ENCODE results near the gene CYP21A2.
"Not testable (repeated sequence)": the region's sequence is repeated elsewhere in the genome, so short reads cannot be mapped to it uniquely, and the experiment has no call there.

CYP21A2 gene

DNA sequence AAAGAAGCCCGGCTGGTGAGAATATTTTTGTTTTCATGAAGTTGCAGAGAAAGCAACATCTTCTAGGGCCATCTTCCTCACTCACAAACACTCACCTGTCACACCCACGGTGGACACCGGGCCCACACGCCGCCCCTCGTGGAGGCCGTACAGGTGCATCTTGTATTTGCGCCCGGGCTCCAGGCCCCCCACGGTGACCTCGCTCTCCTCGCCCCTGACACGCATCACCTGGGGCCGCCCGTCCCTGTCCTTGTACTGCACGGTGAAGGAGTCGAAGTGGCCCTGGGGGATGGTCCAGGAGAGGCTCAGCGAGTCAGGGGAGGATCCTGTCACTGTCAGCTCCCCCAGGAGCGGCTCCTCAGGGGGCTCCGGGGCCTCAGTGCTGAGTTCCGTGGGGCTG is 17.5 kb downstream of the CYP21A2 start:
- not testable (repeated sequence) for ATAC-seq (ENCODE audit: low read depth); H3K36me3 Mint-ChIP-seq; H3K27ac Mint-ChIP-seq; DNase-seq (ENCODE audit: low spot score in 2 of 2); H3K4me3 Mint-ChIP-seq; H3K4me1 Mint-ChIP-seq; H3K9me3 Mint-ChIP-seq
- H3K27me3 Mint-ChIP-seq: peaks cover 24% of the 10 kb centered on the region

DNA sequence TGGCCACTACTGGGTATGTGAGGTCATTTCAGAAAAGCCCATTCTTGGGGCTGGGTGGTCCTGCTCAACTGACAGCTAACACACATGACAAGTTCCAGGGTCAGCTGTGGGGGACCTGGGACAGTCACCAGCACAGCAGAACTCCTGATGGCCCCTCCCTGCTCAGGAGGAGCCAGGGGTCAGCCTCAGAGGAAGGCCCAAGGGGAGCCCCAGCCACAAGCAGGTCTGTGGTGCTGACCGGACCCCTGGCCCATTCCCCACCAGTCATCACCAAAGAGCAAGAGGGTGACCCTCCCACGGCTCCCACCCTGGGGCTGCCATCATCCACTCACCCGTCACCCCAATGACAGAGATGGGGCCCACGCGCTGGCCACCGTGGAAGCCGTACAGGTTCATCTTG is 18.0 kb downstream of the CYP21A2 start:
- H3K36me3 Mint-ChIP-seq: peaks cover 4% of the 10 kb centered on the region
- no peak overlapping the region for H3K4me3 Mint-ChIP-seq
- peaks cover 25% of the 10 kb centered on the region for H3K27me3 Mint-ChIP-seq
- H3K9me3 Mint-ChIP-seq: no peaks in the 10 kb centered on the region
- H3K4me1 Mint-ChIP-seq: peaks cover 4% of the 10 kb centered on the region
- DNase-seq (ENCODE audit: low spot score in 2 of 2) (no peak), ATAC-seq (ENCODE audit: low read depth) (no peak)
- H3K27ac Mint-ChIP-seq: no peak overlapping the region

DNA sequence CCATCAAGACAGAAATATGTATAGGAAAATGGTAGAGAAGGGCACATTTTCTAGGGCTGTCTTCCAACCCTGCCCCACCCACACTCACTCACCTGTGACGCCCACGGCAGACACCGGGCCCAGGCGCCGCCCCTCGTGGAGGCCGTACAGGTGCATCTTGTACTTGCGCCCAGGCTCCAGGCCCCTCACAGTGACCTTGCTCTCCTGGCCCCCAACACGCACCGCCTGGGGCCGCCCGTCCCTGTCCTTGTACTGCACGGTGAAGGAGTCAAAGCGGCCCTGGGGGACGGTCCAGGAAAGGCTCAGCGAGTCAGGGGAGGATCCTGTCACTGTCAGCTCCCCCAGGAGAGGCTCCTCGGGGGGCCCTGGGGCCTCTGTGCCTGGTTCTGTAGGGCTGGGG is 19.8 kb downstream of the CYP21A2 start:
- H3K36me3 Mint-ChIP-seq: peaks cover 4% of the 10 kb centered on the region
- H3K27ac Mint-ChIP-seq: no peak overlapping the region
- H3K4me3 Mint-ChIP-seq: no peak overlapping the region

DNA sequence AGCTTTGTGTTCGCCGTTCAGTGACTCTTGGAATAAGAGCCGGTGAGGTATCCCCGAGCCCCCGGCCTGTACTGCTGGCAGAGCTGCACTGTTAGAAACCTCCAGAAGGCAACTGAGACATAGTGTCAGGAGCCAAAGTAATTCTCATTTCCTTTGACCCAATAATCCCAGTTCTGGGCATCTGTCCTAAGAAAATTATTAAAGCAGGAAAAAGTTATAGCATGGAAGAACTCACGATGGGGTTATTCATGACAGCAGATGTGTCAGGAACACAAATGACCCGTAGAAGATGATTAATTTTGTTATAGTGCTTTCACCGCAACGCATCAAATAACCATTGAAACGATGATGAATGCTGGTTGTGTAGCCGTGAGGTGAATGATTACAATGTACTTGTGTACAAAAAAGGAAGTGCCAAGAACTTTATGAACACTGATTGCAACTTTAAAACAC is 20.3 kb downstream of the CYP21A2 start:
- DNase-seq (ENCODE audit: low spot score in 2 of 2): no peak
- H3K36me3 Mint-ChIP-seq: peaks cover 4% of the 10 kb centered on the region
- H3K9me3 Mint-ChIP-seq: no peaks in the 10 kb centered on the region
- ATAC-seq (ENCODE audit: low read depth): no peak
- peaks cover 25% of the 10 kb centered on the region for H3K27me3 Mint-ChIP-seq
- H3K4me3 Mint-ChIP-seq: no peak overlapping the region
- H3K4me1 Mint-ChIP-seq: peaks cover 4% of the 10 kb centered on the region
- no peak overlapping the region for H3K27ac Mint-ChIP-seq

More for the DNA sequence above, 19.8 kb downstream of the CYP21A2 start:
- DNase-seq (ENCODE audit: low spot score in 2 of 2) (no peak), ATAC-seq (ENCODE audit: low read depth) (no peak)
- H3K4me1 Mint-ChIP-seq: peaks cover 4% of the 10 kb centered on the region
- peaks cover 25% of the 10 kb centered on the region for H3K27me3 Mint-ChIP-seq
- no peaks in the 10 kb centered on the region for H3K9me3 Mint-ChIP-seq

DNA sequence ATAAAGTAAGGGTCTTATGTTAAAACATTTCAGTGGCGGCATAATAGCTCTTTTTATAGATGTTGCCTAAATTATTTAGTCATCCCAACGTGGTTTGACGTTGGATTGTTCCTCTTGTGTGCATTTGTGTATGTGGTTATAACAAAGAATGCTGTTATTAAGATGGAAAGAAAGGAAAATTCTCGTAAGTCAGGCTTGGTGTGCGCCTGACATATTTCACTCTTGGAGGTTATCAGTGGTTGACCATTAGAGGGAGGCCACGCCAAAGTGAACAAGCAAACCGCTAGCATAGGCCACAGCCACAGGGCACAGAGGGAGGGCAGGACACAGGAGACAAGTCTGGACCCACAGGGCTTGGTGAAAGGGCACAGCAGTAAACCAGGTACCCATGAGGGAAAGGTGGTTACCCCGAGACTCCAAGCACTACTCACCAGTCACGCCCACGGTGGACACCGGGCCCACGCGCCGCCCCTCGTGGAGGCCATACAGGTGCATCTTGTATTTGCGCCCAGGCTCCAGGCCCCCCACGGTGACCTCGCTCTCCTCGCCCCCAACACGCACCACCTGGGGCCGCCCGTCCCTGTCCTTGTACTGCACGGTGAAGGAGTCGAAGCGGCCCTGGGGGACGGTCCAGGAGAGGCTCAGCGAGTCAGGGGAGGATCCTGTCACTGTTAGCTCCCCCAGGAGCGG is 22.9 kb downstream of the CYP21A2 start:
- no peak for DNase-seq (ENCODE audit: low spot score in 2 of 2)
- no peak for ATAC-seq (ENCODE audit: low read depth)
- peaks cover 15% of the 10 kb centered on the region for H3K27me3 Mint-ChIP-seq
- no peak overlapping the region for H3K4me3 Mint-ChIP-seq
- no peak overlapping the region for H3K27ac Mint-ChIP-seq
- no peaks in the 10 kb centered on the region for H3K9me3 Mint-ChIP-seq
- peaks cover 4% of the 10 kb centered on the region for H3K4me1 Mint-ChIP-seq
- peaks cover 4% of the 10 kb centered on the region for H3K36me3 Mint-ChIP-seq

DNA sequence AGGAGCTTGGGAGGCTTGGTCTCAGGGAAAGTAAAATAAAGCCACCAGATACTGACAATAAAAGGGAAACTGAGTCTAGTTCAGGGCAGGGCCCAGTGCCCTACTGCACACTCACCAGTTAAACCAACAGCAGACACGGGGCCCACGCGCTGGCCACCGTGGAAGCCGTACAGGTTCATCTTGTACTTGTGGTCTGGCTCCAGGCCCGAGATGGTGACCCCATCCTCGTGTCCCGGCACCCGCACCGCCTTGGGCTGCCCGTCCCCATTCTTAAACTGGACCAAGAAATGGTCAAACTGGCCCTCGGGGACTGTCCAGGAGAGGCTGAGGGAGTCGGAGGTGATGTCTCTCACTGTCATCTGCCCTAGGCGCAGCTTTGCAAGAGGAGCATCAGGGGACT is 26.5 kb downstream of the CYP21A2 start:
- Mint-ChIP-seq H3K4me3 (no peak overlapping the region), H3K36me3 (peaks cover 1% of the 10 kb centered on the region)

DNA sequence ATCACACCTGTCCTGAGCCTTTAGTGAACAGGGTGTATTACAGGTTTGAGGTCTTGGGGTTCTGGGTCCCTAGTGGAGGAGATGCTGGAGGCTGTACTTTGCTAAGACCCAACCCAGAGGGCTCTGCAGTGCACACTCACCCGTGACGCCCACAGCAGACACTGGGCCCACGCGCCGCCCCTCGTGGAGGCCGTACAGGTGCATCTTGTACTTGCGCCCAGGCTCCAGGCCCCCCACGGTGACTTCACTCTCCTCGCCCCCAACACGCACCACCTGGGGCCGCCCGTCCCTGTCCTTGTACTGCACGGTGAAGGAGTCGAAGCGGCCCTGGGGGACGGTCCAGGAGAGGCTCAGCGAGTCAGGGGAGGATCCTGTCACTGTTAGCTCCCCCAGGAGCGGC is 29.3 kb downstream of the CYP21A2 start:
- not testable (repeated sequence) for DNase-seq (ENCODE audit: low spot score in 2 of 2); H3K36me3 Mint-ChIP-seq; H3K27me3 Mint-ChIP-seq; H3K9me3 Mint-ChIP-seq; H3K4me3 Mint-ChIP-seq; ATAC-seq (ENCODE audit: low read depth); H3K4me1 Mint-ChIP-seq; H3K27ac Mint-ChIP-seq

More for the DNA sequence above, 26.5 kb downstream of the CYP21A2 start:
- Mint-ChIP-seq H3K27me3 (peaks cover 7% of the 10 kb centered on the region), H3K9me3 (no peaks in the 10 kb centered on the region), H3K27ac (no peak overlapping the region), H3K4me1 (no peaks in the 10 kb centered on the region)
- ATAC-seq (ENCODE audit: low read depth) (no peak), DNase-seq (ENCODE audit: low spot score in 2 of 2) (no peak)

DNA sequence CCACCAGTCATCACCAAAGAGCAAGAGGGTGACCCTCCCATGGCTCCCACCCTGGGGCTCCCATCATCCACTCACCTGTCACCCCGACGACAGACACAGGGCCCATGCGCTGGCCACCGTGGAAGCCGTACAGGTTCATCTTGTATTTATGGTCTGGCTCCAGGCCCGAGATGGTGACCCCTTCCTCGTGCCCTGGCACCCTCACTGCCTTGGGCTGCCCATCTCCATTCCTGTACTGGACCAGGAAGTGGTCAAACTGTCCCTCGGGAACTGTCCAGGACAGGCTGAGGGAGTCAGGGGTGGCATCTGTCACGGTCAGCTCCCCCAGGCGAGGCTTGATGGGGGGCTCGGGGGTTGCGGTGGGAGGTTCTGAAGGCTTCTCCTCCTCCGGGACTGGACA is 30.1 kb downstream of the CYP21A2 start:
- not testable (repeated sequence) for DNase-seq (ENCODE audit: low spot score in 2 of 2); H3K4me3 Mint-ChIP-seq; H3K36me3 Mint-ChIP-seq; ATAC-seq (ENCODE audit: low read depth); H3K9me3 Mint-ChIP-seq; H3K4me1 Mint-ChIP-seq; H3K27ac Mint-ChIP-seq
- peaks cover 13% of the 10 kb centered on the region for H3K27me3 Mint-ChIP-seq

DNA sequence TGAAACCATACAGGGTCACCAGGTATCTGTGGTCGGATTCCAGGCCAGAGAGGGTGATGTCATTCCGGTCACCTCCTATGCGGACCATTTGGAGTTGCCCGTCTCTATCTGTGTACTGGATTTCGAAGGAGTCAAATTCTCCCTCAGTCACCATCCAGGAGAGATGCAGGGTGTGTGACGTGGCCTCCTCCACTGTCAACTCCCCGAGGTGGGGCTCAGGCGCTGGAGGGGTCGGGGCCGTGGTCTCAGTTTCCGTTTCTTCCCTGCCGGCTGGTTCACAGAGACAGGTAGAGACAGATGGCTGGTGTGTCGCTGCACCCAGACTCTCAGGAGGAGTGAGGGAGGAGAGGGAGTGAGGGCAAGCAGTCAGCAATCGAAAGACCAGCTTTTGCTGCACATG is 30.7 kb downstream of the CYP21A2 start:
- Mint-ChIP-seq H3K9me3 (no peaks in the 10 kb centered on the region), H3K27me3 (peaks cover 13% of the 10 kb centered on the region), H3K4me1 (no peaks in the 10 kb centered on the region), H3K27ac (no peak overlapping the region), H3K4me3 (no peak overlapping the region), H3K36me3 (peaks cover 1% of the 10 kb centered on the region)
- DNase-seq (ENCODE audit: low spot score in 2 of 2) (no peak), ATAC-seq (ENCODE audit: low read depth) (no peak)

DNA sequence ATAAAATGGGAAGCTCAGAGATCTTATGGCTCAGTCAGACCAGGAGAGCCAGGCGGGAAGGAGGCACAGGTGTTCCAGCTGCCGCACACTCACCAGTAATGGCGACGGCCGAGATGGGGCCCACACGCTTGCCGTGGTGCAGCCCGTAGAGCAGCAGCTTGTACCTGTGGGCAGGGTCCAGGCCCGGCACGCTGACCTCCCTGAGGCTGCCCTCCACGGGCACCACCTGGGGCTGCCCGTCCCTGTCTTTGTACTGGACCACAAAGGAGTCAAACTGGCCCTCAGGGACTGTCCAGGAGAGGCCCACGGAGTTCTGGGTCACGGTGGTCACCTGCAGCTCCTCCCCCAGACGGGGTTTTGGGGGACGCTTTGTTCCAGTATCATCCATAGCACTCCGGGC is 31.2 kb downstream of the CYP21A2 start:
- Mint-ChIP-seq H3K9me3 (no peaks in the 10 kb centered on the region), H3K4me3 (no peak overlapping the region), H3K27me3 (peaks cover 17% of the 10 kb centered on the region), H3K4me1 (no peaks in the 10 kb centered on the region), H3K36me3 (peaks cover 1% of the 10 kb centered on the region), H3K27ac (no peak overlapping the region)
- DNase-seq (ENCODE audit: low spot score in 2 of 2): no peak
- ATAC-seq (ENCODE audit: low read depth): no peak

DNA sequence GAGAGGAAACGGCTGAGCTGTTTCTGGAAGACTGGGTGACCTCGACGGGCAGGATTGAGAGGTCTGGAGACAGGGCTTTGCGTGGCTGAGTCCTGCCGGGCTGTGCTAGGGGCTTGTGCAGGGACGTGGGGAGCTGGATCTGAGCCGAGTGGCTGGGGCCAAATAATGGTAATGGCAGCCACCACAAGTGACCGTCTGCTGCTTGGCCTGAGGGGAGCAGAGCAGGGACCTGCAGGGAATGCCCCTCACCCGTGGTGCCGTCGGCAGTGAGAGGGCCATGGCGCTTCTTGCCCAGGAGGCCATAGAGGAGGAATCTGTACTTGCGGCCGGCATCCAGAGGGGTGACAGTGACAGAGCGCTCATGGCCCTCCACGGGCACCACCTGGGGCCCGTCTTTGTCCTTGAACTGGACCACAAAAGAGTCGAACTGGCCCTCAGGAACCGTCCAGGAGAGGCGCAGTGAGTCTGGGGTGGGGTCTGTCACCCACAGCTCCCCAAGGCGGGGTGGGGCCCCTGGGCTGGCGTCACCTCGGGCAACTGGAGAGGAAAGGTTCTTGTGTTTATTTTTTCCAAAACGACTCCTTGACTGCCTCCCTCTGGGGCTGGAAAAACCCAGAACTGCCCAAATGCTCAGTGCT is 31.8 kb downstream of the CYP21A2 start:
- no peak overlapping the region for H3K27ac Mint-ChIP-seq
- ATAC-seq (ENCODE audit: low read depth) (no peak), DNase-seq (ENCODE audit: low spot score in 2 of 2) (no peak)
- H3K4me3 Mint-ChIP-seq: no peak overlapping the region
- H3K4me1 Mint-ChIP-seq: no peaks in the 10 kb centered on the region
- H3K27me3 Mint-ChIP-seq: peaks cover 20% of the 10 kb centered on the region
- H3K9me3 Mint-ChIP-seq: no peaks in the 10 kb centered on the region
- peaks cover 2% of the 10 kb centered on the region for H3K36me3 Mint-ChIP-seq

DNA sequence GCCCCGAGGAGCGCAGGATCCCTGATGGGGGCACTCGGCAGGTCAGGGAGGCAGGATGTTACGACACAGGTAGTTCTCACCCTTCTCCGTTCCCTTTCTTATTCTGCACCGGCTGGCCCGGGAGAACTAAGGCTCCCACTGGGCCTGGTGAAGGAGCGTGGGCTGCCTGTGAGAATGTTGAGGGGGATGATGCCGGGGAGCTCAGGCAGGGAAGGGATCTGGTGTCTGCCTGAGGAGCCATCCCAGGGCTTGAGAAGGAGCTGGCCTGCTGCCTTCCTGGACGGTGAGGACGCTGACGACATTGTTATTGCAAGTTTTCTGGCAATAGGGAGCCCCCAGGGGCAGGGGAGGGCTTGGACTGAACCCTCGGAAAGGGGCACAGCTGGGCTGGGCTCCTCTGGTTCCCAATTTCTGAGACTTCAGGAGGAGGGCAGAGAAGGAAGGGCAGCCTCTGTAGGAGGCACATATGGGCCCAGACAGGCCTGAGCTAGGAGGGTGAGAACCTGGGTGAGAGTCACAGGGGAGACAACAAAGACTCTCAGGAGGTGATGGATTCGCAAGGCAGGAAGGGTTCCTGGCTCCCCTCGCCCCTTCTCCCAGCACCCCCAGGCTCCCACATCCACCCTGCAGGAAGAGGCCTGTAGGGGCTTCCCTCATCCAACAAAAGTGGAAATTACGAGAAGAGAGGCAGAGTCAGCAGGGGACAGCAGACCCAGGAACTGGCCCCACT is 32.8 kb downstream of the CYP21A2 start:
- Mint-ChIP-seq H3K9me3 (no peaks in the 10 kb centered on the region), H3K4me1 (no peaks in the 10 kb centered on the region), H3K27me3 (peaks cover 26% of the 10 kb centered on the region), H3K27ac (no peak overlapping the region), H3K4me3 (no peak overlapping the region), H3K36me3 (peaks cover 3% of the 10 kb centered on the region)
- DNase-seq (ENCODE audit: low spot score in 2 of 2) (no peak), ATAC-seq (ENCODE audit: low read depth) (no peak)

DNA sequence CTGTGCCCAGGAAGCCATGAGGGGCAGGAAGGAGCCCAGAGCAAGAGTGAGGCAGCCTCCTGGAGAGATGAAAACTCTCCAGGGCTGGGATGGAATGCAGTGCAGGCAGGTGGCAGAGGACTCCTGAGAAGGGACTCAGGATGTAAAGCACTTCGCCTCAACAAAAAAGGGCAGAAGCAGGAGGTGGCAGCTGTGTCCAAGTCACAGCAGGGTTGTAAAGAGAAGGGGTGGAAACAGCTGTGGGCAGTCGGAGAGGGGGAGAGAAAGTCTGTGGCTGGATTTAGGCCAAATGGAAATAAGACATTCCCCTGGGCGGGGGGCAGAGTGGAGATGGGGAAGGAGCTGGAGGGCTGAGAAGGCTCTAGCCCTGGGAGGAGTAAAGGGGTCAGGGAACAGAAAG is 34.9 kb downstream of the CYP21A2 start:
- no peak for DNase-seq (ENCODE audit: low spot score in 2 of 2)
- no peak for ATAC-seq (ENCODE audit: low read depth)
- Mint-ChIP-seq H3K27me3 (peaks cover 30% of the 10 kb centered on the region), H3K4me3 (no peak overlapping the region), H3K27ac (no peak overlapping the region), H3K9me3 (no peaks in the 10 kb centered on the region), H3K4me1 (no peaks in the 10 kb centered on the region), H3K36me3 (peaks cover 3% of the 10 kb centered on the region)

DNA sequence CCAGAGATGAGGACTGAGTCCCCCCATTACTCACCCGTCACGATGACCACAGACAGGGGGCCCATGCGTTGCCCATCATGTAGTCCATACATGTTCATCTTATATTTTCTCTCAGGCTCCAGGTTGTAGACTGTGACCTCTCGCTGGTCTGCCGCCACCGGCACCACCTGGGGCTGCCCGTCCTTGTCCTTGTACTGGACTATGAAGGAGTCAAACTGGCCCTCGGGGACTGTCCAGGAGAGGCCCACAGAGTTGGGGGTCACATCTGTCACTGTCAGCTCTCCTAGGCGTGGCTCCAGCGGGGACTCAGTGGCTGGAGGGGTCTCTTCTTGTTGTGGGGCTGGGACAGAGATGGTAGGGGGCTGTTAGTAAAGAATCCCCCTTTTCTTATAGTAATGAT is 35.4 kb downstream of the CYP21A2 start:
- Mint-ChIP-seq H3K27me3 (peaks cover 30% of the 10 kb centered on the region), H3K27ac (no peak overlapping the region), H3K4me1 (no peaks in the 10 kb centered on the region), H3K4me3 (no peak overlapping the region), H3K9me3 (no peaks in the 10 kb centered on the region), H3K36me3 (peaks cover 3% of the 10 kb centered on the region)
- ATAC-seq (ENCODE audit: low read depth) (no peak), DNase-seq (ENCODE audit: low spot score in 2 of 2) (no peak)

Measured in memory B cell (primary cell).